Mesendoderm (in vitro differentiated cells): Measurements from ENCODE around the gene MEIS1.
"Not testable (repeated sequence)": the region's sequence is repeated elsewhere in the genome, so short reads cannot be mapped to it uniquely, and the experiment has no call there.

Experiments used
- DNase-seq: peaks from one replicate; pipeline ENCODE4 v3.0.0; 2013
- H2AK5ac ChIP-seq: 2 replicates; pipeline ENCODE4 v1.6.1; 2013; ENCODE audit warnings: low read length, inconsistent platforms
- H2BK120ac ChIP-seq: 2 replicates; pipeline ENCODE4 v1.6.1; 2013; ENCODE audit warnings: low read depth, mild to moderate bottlenecking, low read length, moderate library complexity, mixed read lengths
- H2BK15ac ChIP-seq: replicated peaks from 2 replicates; pipeline ENCODE4 v1.6.1; 2013; ENCODE audit warnings: low read depth, mild to moderate bottlenecking, moderate library complexity
- H2BK5ac ChIP-seq: 2 replicates; pipeline ENCODE4 v1.6.1; 2013; ENCODE audit warnings: low read length, inconsistent platforms
- H3K18ac ChIP-seq: 2 replicates; pipeline ENCODE4 v1.6.1; 2013; ENCODE audit warnings: mild to moderate bottlenecking, low read length, mixed read lengths
- H3K23ac ChIP-seq: one replicate; pipeline ENCODE4 v1.6.1; 2013; ENCODE audit warnings: low read length
- H3K27ac ChIP-seq: 2 replicates; pipeline ENCODE4 v1.5.1; 2013; ENCODE audit warnings: low read depth, mild to moderate bottlenecking, inconsistent platforms, low read length, moderate library complexity
- H3K27me3 ChIP-seq: 2 replicates; pipeline ENCODE4 v1.6.1; 2013; ENCODE audit warnings: low read length, control low read depth, mild to moderate bottlenecking, inconsistent platforms; ENCODE audit not compliant: insufficient read depth, poor library complexity
- H3K36me3 ChIP-seq: 2 replicates; pipeline ENCODE4 v1.6.1; 2013; ENCODE audit warnings: low read length, inconsistent platforms; ENCODE audit not compliant: control insufficient read depth, insufficient read depth
- H3K4ac ChIP-seq: one replicate; pipeline ENCODE4 v1.6.1; 2013; ENCODE audit warnings: low read depth, mild to moderate bottlenecking, low read length, moderate library complexity
- H3K4me1 ChIP-seq: 2 replicates; pipeline ENCODE4 v1.6.1; 2013; ENCODE audit warnings: low read depth, low read length, inconsistent platforms; ENCODE audit not compliant: control insufficient read depth
- H3K4me2 ChIP-seq: 2 replicates; pipeline ENCODE4 v1.6.1; 2013; ENCODE audit warnings: low read length
- H3K4me3 ChIP-seq: 2 replicates; pipeline ENCODE4 v1.5.1; 2013; ENCODE audit warnings: mild to moderate bottlenecking, low read length
- H3K56ac ChIP-seq: one replicate; pipeline ENCODE4 v1.6.1; 2013; ENCODE audit warnings: low read length
- H3K79me1 ChIP-seq: 2 replicates; pipeline ENCODE4 v1.6.1; 2013; ENCODE audit warnings: low read length, inconsistent platforms
- H3K79me2 ChIP-seq: 2 replicates; pipeline ENCODE4 v1.6.1; 2013; ENCODE audit warnings: mild to moderate bottlenecking, low read length; ENCODE audit not compliant: control insufficient read depth, insufficient read depth
- H3K9ac ChIP-seq: 2 replicates; pipeline ENCODE4 v1.6.1; 2013; ENCODE audit warnings: low read length, inconsistent platforms
- H4K5ac ChIP-seq: one replicate; pipeline ENCODE4 v1.6.1; 2013; ENCODE audit warnings: low read length
- H4K8ac ChIP-seq: one replicate; pipeline ENCODE4 v1.6.1; 2013; ENCODE audit warnings: low read depth, mild to moderate bottlenecking, control low read depth, low read length, moderate library complexity
- WGBS: extraction: QIAGEN DNeasy Blood & Tissue Kit; methylation state at CpG from one replicate; pipeline ENCODE4 v1.1.7; 2013; ENCODE audit warnings: low lambda C conversion rate, missing lambda C conversion rate; ENCODE audit not compliant: insufficient coverage; ENCODE audit errors: extremely low coverage; 5-methylcytosine and 5-hydroxymethylcytosine counted together

The MEIS1 gene

GRCh38 chr2:66477135-66477842 lies 42.4 kb downstream of the MEIS1 start:
- DNase-seq = no peak
- WGBS = 100% methylated on average over 1 of the region's 4 CpGs
- no peak overlapping the region for H3K9ac ChIP-seq
- H2AK5ac ChIP-seq = no peak overlapping the region
- no peak overlapping the region for H4K5ac ChIP-seq
- H3K4me3 ChIP-seq = no peak overlapping the region
- no peak overlapping the region for H2BK120ac ChIP-seq
- no peaks in the 10 kb centered on the region for H3K36me3 ChIP-seq
- no peaks in the 10 kb centered on the region for H3K79me1 ChIP-seq
- H2BK5ac ChIP-seq = no peak overlapping the region
- no peak overlapping the region for H3K56ac ChIP-seq
- no peak overlapping the region for H4K8ac ChIP-seq
- no peak overlapping the region for H3K23ac ChIP-seq
- no peaks in the 10 kb centered on the region for H3K79me2 ChIP-seq
- H3K27ac ChIP-seq = no peak overlapping the region
- H3K4me1 ChIP-seq = no peaks in the 10 kb centered on the region
- H3K4me2 ChIP-seq = no peak overlapping the region
- H3K18ac ChIP-seq = no peak overlapping the region
- H3K4ac ChIP-seq = no peak overlapping the region
- no peaks in the 10 kb centered on the region for H3K27me3 ChIP-seq
- H2BK15ac ChIP-seq = no peak overlapping the region

DNA sequence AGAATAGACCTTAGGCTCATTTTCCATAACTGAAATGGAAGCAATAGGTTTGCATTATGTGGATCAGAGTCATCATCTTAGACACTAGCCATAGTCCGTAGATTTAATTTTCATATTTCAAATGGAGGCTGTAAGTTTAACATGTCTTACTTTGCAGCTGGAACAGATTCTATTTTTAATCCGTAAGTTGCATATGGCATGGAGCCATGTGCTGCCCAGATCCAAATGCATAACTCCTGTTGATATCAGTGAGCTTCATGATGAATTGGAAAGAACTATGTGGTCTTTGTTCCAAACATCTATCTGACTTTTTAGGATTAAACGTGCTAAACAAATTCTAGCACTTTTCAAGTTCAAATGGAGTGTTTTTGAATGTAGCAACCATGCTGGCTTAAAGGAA lies 43.4 kb downstream of the MEIS1 start:
- Histone ChIP-seq H2BK15ac (no peak overlapping the region), H2BK120ac (no peak overlapping the region), H2BK5ac (no peak overlapping the region), H3K4me3 (no peak overlapping the region), H3K4me2 (no peak overlapping the region), H3K9ac (no peak overlapping the region), H3K4ac (no peak overlapping the region), H3K36me3 (no peaks in the 10 kb centered on the region), H4K8ac (no peak overlapping the region), H3K56ac (no peak overlapping the region), H3K79me1 (no peaks in the 10 kb centered on the region), H3K79me2 (no peaks in the 10 kb centered on the region), H3K4me1 (no peaks in the 10 kb centered on the region), H3K27me3 (no peaks in the 10 kb centered on the region), H2AK5ac (no peak overlapping the region), H3K23ac (no peak overlapping the region), H3K18ac (no peak overlapping the region), H3K27ac (no peak overlapping the region), H4K5ac (no peak overlapping the region)
- DNase-seq = no peak
- WGBS = no CpG with 5 or more reads among the region's 3 CpGs

DNA sequence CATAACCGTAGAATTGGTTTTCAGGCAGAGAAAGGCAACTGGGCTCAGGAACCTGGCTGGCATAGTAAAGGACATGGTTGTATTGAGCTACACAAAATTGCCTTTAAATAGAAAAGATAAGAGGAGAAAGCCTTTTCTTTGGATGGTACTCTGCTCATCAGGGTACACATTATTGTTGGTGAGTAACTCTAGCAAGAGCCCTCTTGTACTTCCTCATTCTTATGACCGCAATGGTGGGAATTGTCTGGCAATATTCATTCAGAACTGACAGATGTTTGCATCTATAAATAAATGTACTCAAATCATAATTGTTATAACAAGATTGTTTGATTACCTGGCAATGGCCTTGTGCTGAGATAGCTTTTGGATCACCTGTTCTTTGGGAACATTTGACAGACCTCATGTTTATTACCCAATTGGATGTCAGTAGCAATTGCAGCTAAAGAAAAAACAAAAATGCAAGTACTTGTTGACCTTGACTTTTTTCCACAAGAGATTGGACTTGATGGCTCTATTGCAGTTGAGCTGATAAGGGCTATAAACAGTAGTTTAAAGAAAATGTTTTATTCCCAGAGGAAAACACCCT lies 43.9 kb downstream of the MEIS1 start:
- Histone ChIP-seq H3K9ac (no peak overlapping the region), H3K56ac (no peak overlapping the region), H3K4me1 (no peaks in the 10 kb centered on the region), H3K18ac (no peak overlapping the region), H3K79me2 (no peaks in the 10 kb centered on the region), H3K79me1 (no peaks in the 10 kb centered on the region), H2BK5ac (no peak overlapping the region), H4K5ac (no peak overlapping the region), H3K27ac (no peak overlapping the region), H4K8ac (no peak overlapping the region), H3K4me2 (no peak overlapping the region), H3K23ac (no peak overlapping the region), H3K4me3 (no peak overlapping the region), H2BK15ac (no peak overlapping the region), H3K4ac (no peak overlapping the region), H2AK5ac (no peak overlapping the region), H2BK120ac (no peak overlapping the region), H3K27me3 (no peaks in the 10 kb centered on the region), H3K36me3 (no peaks in the 10 kb centered on the region)
- DNase-seq = no peak
- WGBS = no CpG with 5 or more reads among the region's 2 CpGs

GRCh38 chr2:66481100-66481549 lies 46.2 kb downstream of the MEIS1 start:
- Histone ChIP-seq H2BK120ac (no peak overlapping the region), H3K79me1 (no peaks in the 10 kb centered on the region), H3K27ac (no peak overlapping the region), H2BK15ac (no peak overlapping the region), H3K56ac (no peak overlapping the region), H3K4ac (no peak overlapping the region), H4K8ac (no peak overlapping the region), H3K79me2 (no peaks in the 10 kb centered on the region), H3K4me3 (no peak overlapping the region), H2AK5ac (no peak overlapping the region), H3K9ac (no peak overlapping the region), H3K36me3 (no peaks in the 10 kb centered on the region), H2BK5ac (no peak overlapping the region), H3K4me1 (no peaks in the 10 kb centered on the region), H3K23ac (no peak overlapping the region), H4K5ac (no peak overlapping the region), H3K18ac (no peak overlapping the region), H3K27me3 (no peaks in the 10 kb centered on the region), H3K4me2 (no peak overlapping the region)
- peak; percentile 95 for DNase-seq
- WGBS = no CpG with 5 or more reads among the region's 2 CpGs

GRCh38 chr2:66485252-66485651 lies 50.3 kb downstream of the MEIS1 start:
- not testable (repeated sequence) for H3K4me1 ChIP-seq, H2BK15ac ChIP-seq, H4K5ac ChIP-seq, H3K23ac ChIP-seq, H2BK5ac ChIP-seq, H2AK5ac ChIP-seq, H3K4me2 ChIP-seq, H3K4me3 ChIP-seq, H3K79me1 ChIP-seq, H2BK120ac ChIP-seq, H3K27ac ChIP-seq, H3K36me3 ChIP-seq, H3K56ac ChIP-seq, H3K9ac ChIP-seq, H3K27me3 ChIP-seq, H4K8ac ChIP-seq, H3K4ac ChIP-seq, DNase-seq, H3K18ac ChIP-seq, H3K79me2 ChIP-seq
- WGBS = no CpG with 5 or more reads among the region's 2 CpGs

- Histone ChIP-seq H3K4ac (no peak overlapping the region), H4K5ac (no peak overlapping the region), H3K79me1 (no peaks in the 10 kb centered on the region), H2BK15ac (no peak overlapping the region), H4K8ac (no peak overlapping the region), H3K9ac (no peak overlapping the region), H3K23ac (no peak overlapping the region), H3K27me3 (no peaks in the 10 kb centered on the region), H3K79me2 (no peaks in the 10 kb centered on the region), H3K56ac (no peak overlapping the region), H3K4me1 (peaks cover 2% of the 10 kb centered on the region), H3K4me2 (no peak overlapping the region), H3K27ac (no peak overlapping the region), H3K36me3 (no peaks in the 10 kb centered on the region), H2AK5ac (no peak overlapping the region), H3K18ac (no peak overlapping the region), H2BK120ac (no peak overlapping the region), H3K4me3 (no peak overlapping the region), H2BK5ac (no peak overlapping the region)
- DNase-seq = no peak
- WGBS = no CpG with 5 or more reads among the region's 1 CpG
Observed at GRCh38 chr2:66488946-66489345, 54.0 kb downstream of the MEIS1 start.
